Omental fat pad (tissue), 4 donors: ENCODE measurements around the gene SIPA1L3. TPM values are rescaled to one million over a fixed set of nuclear protein-coding genes. Genes with fewer than 3 reads are reported as not detected.

ENCODE experiments used
- ATAC-seq: fragments of 150-250 bp; one replicate; pipeline ENCODE4 v1.9.1; 2016; ENCODE audit warnings: mild to moderate bottlenecking, moderate library complexity; ENCODE audit not compliant: low FRiP score
- DNase-seq: peaks from one replicate; pipeline ENCODE4 v3.0.0-alpha.2; 2019; ENCODE audit warnings: low spot score
- CTCF ChIP-seq, 3 donors: fragments of 450-650 bp; IDR thresholded peaks; one replicate each; pipeline ENCODE4 v1.5.1; 2016 to 2017; ENCODE audit warnings: antibody characterized with exemption in 3 of 3, mild to moderate bottlenecking in 3 of 3, moderate library complexity in 2 of 3
- total RNA-seq, 4 donors: library from RNA; depleted of rRNA; stranded (reverse); fragments of >200 nt; gene quantifications; one replicate each; pipeline ENCODE4 v1.1.0, GENCODE V29; 2016

The SIPA1L3 gene
- total RNA-seq, 4 donors from 2014 or later = 8.9 to 14.7 (median 12.0) TPM

GRCh38 chr19:37989855-37990254 lies 82.8 kb downstream of the SIPA1L3 start:
- ATAC-seq (no peak), DNase-seq (no peak)
- TF ChIP-seq CTCF (IDR thresholded peaks at IDR 0.05) = no peak

GRCh38 chr19:37990362-37990761 lies 83.4 kb downstream of the SIPA1L3 start:
- DNase-seq (no peak), ATAC-seq (no peak)
- TF ChIP-seq CTCF (IDR thresholded peaks at IDR 0.05) = no peak

- no peak for TF ChIP-seq CTCF (IDR thresholded peaks at IDR 0.05)
- DNase-seq (no peak), ATAC-seq (no peak)
These were observed 84.3 kb downstream of the SIPA1L3 start for GRCh38 chr19:37991176-37991835.

GRCh38 chr19:37991841-37992248 lies 84.8 kb downstream of the SIPA1L3 start:
- no peak for TF ChIP-seq CTCF (IDR thresholded peaks at IDR 0.05)
- no peak for ATAC-seq
- no peak for DNase-seq

- ATAC-seq = no peak
- TF ChIP-seq CTCF (IDR thresholded peaks at IDR 0.05) = no peak
- DNase-seq = no peak
These were observed 85.8 kb downstream of the SIPA1L3 start for GRCh38 chr19:37992761-37993160.

- no peak for TF ChIP-seq CTCF (IDR thresholded peaks at IDR 0.05)
- DNase-seq (no peak), ATAC-seq (no peak)
These were observed 87.8 kb downstream of the SIPA1L3 start for GRCh38 chr19:37994823-37995130.

- DNase-seq = no peak
- TF ChIP-seq CTCF (IDR thresholded peaks at IDR 0.05) = no peak
- ATAC-seq = no peak
These were observed 88.3 kb downstream of the SIPA1L3 start for GRCh38 chr19:37995346-37995745.
